AG10803 (cell line): ENCODE measurements around the gene TRIM44.

Source experiments
- DNase-seq: peaks from one replicate; pipeline ENCODE4 v3.0.0; 2010; ENCODE audit warnings: low read depth
- H3K4me3 ChIP-seq: 2 replicates; pipeline ENCODE4 v1.5.1; 2011; ENCODE audit warnings: mild to moderate bottlenecking, low read length, control low read depth
- CTCF ChIP-seq: conservative IDR thresholded peaks from 2 replicates; pipeline ENCODE4 v1.5.1; 2011; ENCODE audit warnings: mild to moderate bottlenecking, low read length, control low read depth, inconsistent platforms

Gene TRIM44

GRCh38 chr11:35815556-35816315, 153.2 kb downstream of the TRIM44 start:
- TF ChIP-seq CTCF, result no peak
- DNase-seq, result peak; percentile 73
- no peak overlapping the region for H3K4me3 ChIP-seq

DNA sequence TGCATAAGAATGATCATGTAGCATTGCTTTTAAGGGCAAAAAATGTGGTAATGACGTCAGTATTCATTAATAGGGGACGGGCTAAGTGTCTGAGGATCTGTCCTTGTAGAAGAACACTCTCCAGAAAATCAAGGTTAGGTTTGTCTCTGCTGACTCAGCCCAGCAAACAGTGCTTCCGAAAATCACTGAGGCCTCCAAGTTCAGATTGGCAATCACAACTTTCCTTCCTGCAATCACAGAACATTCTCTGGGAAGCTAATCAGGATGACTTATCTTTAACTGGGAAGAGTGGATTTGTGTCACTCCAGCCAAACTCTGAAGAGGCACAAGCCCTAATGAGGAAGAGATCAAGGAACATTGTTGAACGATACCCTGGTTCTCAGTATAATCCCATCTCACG, 158.0 kb downstream of the TRIM44 start:
- H3K4me3 ChIP-seq, result no peak overlapping the region
- TF ChIP-seq CTCF, result no peak
- DNase-seq, result no peak

DNA sequence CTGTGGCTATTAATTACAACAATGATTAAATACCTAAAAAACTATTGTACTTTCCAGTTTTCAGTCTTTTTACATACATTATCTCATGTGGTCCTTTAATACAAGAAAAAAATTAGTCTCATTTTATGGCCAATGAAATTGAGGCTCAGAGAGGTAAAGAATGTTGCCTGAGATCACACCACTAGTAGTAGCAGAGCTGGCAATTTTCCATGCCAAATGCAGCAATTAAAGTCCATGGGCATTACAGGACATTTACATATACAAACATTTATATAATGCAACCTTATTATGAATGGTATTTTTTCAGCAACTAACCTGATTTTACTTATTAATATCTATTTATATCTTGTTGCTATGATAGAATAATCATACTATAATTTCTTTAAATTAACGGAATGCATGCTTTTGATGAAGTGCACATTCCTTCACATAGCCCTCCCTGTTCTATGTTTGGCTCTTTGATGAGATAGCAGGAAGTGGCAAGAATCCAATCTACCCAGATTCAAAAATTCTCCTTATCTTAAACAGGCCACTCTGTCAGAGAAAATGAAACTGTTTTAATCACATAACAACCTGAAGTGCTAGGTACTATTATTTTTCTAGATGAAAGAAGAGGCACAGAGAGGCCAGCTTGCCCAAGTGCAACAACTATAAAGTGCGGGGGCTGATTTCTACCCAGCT, 160.4 kb downstream of the TRIM44 start:
- H3K4me3 ChIP-seq, result no peak overlapping the region
- TF ChIP-seq CTCF, result no peak
- DNase-seq, result no peak

DNA sequence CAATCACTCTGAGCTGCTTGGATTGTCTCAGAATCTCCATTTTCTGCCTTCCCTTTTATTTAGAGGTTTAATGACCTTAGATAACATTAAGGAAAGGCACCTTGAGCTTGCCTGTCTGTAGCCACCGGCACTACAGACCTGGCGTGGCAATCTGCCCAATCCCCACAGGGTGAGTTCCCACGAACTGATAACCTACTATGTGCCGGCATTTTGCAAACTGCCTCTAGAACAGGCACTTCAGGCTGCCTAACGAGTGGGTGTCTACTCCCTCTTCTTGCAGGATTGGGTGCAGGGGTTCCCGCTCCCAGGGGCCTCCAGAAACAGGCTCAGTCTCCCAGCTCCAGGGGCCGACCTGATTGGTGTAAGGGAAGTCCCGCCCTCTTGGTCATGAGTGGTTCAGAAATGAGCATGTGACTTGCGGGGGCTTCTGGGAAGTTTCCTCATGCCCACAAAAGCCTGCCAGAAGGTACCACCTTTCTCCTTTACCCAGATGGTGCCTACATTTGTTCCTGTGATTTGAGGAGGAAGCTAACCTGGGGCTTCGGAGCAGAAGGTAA, 161.2 kb downstream of the TRIM44 start:
- no peak for TF ChIP-seq CTCF

GRCh38 chr11:35825386-35825785, 162.8 kb downstream of the TRIM44 start:
- H3K4me3 ChIP-seq, result no peak overlapping the region
- no peak for TF ChIP-seq CTCF
- DNase-seq, result no peak

More for the DNA sequence above, 161.2 kb downstream of the TRIM44 start:
- H3K4me3 ChIP-seq, result no peak overlapping the region
- DNase-seq, result no peak

DNA sequence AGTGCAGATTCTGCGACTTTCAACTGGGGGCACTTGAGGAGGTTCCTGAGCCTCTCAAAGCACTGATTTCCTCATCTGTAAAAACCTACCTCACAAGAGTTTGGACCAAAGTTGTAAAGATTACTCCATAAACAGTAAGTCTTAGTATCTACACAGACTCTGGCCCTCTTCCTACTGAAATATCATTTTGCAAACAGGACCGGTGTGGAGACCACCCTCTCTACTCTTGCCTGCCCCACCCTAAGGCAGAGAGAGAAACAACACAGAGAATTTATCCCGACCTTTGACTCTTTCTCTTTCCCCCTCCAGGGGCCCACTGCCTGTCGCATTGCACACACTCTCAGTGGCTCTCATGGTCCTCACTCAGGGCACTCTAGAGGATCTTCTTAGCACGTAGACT, 163.4 kb downstream of the TRIM44 start:
- DNase-seq, result no peak
- no peak for TF ChIP-seq CTCF

DNA sequence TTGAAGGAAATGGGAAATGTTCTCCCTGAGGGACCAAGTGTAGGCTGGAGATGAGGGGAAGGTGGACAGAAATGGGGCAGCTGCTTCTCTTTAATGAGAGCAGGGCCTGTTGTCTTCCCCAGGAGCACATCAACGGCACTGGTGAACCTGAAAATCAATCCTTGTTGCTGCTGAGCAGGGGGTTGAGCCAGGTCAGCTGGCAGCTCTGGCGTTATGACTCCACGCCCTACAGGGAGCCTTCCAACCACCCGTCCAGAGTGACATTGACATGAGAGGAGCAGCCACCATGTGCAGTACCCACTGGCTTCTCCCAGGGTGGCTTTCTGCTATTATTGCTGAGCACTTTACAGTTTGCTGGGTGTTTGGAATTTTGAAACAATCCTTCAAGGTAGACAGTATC, 164.4 kb downstream of the TRIM44 start:
- no peak overlapping the region for H3K4me3 ChIP-seq
- no peak for TF ChIP-seq CTCF
- no peak for DNase-seq

More for the DNA sequence above, 163.4 kb downstream of the TRIM44 start:
- H3K4me3 ChIP-seq, result no peak overlapping the region
